Embryonic facial prominence (tissue), 1 donor: ENCODE data around the gene RPRD1A.
A peak's percentile ranks its signal among the peaks of the same experiment; 100 is the strongest.
"Not testable (repeated sequence)": the region's sequence is repeated elsewhere in the genome, so short reads cannot be mapped to it uniquely, and the experiment has no call there.

Source experiments
- DNase-seq: peaks from one replicate; pipeline ENCODE4 v3.0.0-alpha.2; 2016; ENCODE audit errors: extremely low spot score

The RPRD1A gene

DNA sequence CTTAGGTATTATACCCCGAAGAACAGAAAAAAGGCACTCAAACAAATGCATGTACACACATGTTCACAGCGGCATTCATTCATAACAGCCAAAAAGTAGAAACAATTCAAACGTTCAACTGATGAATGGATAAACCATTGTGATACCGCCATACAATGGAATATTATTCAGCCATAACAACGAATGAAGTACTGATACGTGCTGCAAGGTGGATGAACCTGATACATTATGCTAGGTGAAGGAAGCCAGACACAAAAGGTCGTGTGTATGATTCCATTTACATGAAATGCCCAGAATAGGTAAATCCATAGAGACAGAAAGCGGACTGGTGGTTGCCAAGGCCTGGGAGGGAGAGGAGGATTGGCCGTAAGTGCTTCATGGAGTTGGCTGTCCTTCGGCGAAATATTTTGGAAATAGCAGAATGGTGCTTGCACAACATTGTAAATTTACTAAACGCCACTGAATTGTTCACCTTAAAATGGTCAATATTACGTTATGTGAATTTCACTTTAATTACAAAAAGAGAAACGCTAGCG lies 95.6 kb downstream of the RPRD1A start:
- no peak for DNase-seq

DNA sequence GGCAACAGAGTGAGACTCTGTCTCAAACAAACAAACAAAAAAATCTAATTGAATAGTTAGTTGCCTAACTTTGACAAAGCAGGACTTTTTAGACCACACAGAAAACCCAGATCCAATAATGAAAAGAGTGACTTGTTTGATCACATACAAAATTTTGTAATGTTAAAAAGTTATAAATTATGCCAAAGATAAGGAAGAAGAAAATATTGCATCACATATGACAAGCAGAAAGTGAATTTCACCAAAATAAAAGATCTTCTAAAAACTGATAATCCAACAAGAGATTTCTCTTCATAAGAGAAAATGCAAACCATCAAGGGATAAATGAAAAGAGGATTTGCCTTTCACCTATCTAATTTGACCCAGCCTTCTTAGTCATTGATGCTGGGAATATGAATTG lies 97.7 kb downstream of the RPRD1A start:
- no peak for DNase-seq

DNA sequence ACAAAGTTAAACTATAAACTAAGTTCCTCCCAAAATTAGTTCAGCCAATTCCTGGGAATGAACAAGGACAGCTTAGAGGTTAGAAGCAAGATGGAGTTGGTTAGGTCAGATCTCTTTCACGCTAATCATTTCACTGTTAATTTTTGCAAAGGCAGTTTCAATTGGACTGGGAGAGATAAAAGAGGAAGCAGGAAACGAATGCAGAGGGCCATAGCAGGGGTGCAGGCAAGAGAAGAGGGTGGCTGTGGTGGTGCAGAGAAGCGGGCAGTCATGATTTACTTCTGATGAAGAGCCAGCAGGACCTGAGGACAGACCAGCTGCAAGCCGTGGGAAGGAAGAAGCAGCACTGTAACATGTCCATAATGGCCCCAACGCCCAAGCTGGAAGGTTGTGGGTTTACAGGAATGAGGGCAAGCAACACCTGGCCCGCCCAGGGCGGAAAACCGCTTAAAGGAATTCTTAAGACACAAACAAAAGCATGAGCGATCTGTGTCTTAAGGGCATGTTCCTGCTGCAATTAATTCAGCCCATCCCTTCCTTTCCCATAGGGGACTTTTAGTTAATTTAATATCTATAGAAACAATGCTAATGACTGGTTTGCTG lies 99.0 kb downstream of the RPRD1A start:
- DNase-seq, result no peak

DNA sequence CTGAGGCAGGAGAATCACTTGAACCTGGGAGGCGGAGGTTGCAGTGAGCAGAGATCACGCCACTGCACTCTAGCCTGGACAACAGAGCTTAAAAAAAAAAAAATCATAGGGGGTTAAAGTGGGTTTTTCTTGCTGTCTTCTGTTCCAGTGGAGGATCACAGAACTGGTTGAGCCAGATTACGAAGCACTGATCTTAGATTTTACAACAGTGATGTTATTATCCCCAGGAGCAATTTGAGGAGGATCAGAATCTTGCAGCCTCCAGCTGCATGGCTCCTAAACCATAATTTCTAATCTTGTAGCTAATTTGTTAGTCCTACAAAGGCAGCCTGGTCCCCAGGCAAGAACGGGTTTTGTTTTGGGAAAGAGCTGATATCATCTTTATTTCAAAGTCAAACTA lies 99.5 kb downstream of the RPRD1A start:
- DNase-seq, result not testable (repeated sequence)

DNA sequence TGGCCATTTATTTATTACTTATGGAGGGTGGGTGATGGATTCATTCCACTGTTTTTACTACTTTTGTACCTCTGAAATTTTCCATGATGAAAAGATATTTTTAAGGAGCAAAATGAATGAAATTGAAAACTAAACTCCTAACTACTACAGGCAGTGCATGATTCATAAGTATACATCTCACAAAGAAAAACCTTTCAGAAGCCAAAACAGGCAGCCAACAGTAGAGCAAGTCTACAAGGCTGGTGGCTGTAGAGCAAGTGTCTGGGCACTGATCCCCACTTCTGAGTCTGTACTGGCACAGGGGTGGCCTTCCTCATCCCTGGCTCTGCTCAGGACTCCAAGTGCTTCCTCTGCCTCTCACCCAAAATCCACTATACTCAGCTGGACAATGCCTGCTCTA lies 103.0 kb downstream of the RPRD1A start:
- DNase-seq, result no peak

DNA sequence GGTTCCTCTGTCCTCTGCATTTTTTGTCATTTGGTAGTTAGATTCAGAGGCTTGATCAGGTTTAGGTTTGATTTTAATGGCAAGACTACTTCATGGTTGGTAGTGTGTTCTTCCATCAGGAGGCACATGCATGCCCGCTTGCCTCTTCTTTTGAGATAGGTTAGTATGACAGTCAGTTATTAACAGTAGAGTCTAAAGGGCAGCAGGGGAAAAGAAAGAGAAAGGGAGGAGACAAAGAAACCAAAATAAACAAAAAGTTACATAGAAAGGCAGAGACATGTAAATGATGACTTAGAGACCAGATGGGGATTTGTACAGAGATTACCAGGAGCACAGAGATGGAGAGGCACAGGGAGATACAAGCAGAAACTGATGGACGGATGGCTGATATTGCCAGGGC lies 105.0 kb downstream of the RPRD1A start:
- DNase-seq, result no peak

DNA sequence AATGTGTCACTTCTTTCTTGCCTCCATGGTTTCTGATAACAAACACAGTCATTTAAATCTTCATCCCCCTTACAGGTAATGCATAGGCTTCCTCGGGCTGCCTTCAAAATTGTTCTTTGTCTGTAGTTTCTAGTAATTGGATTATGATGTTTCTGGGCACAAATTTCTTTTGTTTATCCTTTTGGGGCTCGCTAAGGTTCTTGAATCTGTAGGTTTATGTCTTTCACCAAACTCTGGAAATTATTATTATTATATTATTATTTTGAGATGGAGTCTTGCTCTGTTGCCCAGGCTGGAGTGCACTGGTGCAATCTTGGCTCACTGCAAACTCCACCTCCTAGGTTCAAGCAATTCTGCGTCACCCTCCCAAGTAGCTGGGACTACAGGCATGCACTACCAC lies 111.1 kb downstream of the RPRD1A start:
- no peak for DNase-seq

DNA sequence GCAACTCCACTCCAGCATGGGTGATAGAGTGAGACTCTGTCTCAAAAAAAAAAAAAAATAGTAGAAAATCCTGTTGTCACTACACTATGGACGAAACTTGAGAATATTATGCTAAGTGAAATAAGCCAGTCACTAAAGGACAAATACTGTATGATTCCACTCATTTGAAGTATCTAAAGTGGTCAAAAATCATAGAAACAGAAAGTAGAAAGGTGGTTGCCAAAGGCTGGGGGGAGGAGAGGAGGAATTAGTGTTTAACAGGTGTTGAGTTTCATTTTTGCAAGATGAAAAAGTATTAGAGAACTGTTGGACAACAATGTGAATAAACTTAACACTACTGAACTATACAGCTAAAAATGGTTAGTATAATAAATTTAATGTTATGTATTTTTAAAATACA lies 113.7 kb downstream of the RPRD1A start:
- no peak for DNase-seq

DNA sequence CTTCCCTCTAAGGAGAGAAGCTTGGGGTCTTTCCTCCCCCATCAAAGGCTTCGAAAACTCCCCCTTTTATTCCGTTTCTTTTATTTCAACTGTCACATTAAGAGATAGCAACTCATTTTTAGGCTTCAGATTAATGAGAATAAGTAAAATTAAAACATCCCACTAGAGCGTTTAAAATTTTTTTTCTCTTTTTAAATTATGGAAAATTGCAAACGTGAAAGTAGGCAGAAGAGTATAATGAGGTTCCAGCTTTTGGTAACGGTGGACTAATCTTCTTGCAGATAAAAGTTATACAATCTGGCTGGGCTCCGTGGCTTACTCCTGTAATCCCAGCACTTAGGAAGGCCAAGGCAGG lies 116.8 kb downstream of the RPRD1A start:
- DNase-seq, result no peak

DNA sequence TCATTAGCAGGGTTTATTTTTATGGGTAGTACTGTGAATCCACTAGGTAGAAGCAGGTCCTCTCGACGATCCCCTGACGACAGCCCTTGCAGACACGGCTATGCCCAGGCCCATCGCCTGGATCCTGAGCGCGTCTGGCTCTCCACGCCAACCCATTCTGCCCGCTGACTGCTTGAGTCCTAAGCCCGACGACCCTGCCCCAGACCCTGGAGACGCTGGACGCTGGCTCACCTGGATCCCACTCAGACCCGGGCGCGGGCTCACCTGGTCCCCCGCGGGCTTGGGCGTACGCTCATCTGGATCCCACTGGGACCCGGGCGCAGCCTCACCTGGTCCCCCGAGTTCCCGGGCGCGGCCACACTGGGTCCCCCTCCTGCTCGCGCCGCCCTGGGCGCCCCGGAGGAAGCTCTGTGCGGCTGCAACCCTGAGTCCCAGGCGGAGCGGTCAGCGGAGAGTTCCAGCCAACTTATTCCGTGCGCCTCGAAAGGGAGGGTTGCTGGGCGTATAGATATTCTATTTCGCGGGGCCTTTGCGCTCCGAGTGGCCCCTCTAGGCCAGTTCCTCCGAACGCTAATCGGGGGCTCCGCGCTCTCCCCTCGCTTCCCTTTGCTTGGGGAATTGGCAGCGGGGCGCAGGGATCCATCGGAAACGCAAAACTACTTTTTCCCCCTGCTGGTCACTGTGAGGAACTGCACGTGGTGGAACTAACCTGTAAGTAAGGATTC lies 117.3 kb downstream of the RPRD1A start:
- DNase-seq, result peak; percentile 64

DNA sequence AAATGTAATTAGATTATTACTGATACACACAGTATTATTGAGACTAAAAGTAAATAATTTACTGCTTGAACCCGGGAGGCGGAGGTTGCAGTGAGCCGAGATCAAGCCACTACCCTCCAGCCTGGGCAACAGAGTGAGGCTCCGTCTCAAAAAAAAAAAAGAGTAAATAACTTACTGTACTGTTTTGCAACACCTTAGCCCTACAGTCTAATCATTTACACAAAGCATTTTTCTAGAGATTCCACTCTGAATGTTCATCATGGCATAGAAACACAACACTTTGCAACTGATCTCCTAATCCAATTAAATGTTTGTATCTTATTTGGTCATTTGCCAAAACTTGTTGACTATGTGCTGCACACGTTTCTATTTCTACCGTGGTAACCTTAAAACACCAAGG lies 118.3 kb downstream of the RPRD1A start:
- no peak for DNase-seq

DNA sequence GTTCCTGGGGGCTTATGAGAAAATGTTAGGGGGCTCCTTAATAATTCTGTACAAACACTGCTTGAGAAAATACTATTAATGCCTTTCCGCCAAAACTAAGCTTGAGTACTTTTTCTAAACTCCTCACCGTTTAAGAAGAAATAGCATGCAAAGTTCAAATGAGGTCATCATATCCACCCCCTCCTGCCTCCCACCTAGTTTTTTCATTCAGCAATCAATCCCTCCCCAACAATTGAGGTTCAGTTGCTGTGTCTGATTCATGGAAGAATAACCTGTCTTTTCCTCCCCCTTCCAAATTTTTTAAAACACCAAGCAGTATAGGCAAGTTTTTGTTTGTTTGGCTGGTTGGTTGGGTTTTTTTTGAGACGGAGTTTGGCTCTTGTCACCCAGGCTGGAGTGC lies 119.3 kb downstream of the RPRD1A start:
- no peak for DNase-seq

DNA sequence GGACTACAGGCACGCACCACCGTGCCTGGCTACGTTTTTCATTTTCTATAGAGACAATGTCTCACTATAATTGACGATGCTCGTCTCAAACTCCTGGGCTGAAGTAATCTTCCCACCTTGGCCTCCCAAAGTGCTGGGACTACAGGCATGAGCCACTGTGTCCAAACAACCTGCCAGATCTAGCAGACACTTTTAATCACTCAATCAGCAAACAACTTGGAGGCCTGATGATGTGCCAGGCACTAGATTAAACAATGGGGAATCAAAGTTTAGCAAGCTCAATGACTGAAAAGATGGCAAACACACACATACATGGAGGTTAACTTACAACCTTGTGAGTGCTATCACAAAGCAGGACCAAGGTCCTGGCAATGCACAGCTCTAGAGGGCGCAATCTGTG lies 124.7 kb downstream of the RPRD1A start:
- DNase-seq, result no peak

DNA sequence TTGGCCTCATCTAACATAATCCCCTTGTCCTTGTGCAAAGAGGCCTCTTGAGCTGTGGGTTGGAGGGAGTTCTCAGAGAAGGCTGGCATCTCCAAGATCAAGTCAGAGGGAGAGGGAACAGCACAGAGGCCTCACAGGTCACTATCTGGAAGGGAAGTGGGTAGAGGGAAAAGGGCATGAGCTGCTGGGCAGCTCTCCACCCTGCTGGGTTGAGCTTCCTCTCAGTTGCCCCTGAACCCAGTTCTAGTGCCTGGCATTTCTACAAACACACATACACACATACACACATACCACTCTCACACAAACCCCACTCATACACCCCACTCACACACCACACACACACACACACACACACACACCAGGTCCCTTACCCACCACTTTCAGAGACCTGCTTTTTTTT lies 125.2 kb downstream of the RPRD1A start:
- no peak for DNase-seq

DNA sequence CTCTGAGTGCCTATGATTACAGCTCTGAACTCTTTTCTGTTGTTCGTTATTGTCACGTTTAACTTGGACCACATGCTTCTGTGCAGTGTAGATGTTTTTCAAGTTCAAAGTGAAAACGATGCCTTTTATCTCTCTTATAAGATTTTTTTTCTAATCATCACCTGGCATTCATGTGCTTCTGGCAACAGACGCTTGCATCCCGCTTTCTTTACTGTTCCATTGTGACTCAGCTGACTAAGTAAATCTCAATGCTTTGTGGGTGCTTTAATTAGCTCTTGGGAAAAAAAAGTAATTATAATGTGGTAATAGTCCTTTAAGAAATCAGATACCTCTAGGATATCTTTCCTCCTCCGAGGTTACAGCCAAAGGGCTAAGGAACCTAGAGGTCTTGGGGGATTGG lies 126.1 kb downstream of the RPRD1A start:
- no peak for DNase-seq
